ENCODE results near the gene TRO.

Gene TRO

DNA sequence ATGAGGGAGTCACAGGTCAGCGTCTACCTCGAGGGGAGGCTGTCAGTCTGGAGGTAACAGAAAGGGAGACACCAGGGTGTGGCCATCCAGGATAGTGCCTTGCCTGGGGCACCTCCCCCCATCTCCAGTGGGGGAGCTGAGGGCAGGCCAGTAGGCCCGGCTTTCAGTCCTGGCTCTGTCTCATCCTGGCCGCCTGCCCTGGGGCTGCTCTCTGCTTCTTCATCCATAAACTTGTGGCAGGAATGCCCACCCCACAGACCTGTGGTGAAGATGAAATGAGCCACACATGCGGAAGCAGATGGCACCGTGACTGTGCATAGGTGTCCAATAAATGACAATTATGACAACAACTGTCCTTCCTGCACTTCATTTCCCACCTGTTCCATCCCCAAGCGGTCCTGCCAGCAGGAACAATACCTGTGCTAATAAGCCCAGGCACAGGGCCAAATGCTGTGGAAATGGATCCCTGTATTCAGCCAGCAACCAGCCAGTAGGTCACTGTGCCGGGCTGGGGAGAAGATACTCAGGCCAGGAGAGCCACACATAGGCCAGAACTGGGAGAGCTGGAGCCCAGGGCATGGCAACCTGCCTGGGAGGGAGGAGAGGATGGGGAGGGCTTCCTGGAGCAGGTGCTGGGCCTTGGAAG, 30.2 kb downstream of the TRO start:
- intact Hi-C loops (cut with DNase I) = no loop called here
- DNase-seq = no peak

DNA sequence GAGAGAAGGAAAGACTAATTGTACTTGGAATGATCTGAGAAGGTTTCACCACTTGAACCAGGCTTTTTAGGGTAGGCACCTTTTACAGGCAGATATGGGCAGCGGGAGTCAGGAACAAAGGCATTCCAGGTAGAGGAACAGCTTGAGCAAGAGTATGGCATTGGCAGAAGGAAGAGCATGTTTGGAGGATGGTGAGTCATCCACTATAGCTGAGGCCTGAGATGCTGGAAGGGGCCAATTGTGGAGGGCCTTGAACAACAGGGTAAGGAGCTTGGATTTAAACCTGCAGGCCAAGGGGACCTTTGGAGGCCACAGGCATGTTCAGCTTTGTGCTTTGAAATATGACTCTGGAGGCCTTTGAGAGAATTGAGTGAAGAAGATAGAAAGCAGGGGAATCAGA, 41.1 kb downstream of the TRO start:
- no peak for DNase-seq
- intact Hi-C loops (cut with DNase I) = no loop called here

DNA sequence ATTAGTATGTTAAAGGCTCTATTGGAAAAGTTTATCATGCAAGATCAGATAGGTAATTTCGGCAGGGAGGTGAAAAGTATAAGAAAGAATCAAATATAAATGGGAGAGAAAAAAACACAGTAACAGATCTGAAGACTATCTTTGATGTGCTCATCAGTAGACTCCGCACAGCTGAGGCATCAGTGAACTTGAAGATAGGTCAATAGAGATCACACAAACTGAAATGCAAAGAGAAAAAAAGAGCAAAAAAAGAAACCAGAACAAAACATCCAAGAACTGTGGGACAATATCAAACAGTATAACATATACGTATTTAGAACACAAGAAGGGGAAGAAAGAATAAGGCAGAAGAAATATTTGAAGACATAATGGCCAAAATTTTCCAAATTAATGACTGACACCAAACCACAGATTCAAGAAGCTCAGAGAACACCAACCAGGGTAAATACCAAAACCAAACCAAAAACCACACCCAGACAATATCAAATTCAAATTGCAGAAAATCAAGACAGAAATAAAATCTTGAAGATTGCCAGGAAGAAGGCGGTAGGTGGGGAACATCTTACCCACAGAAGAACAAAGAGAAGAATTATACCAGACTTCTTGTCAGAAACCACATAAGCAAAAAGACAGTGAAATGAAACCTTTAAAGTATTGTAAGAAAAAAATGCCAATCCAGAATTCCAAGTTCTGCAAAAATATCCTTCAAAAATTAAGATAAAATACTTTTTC, 44.3 kb downstream of the TRO start:
- intact Hi-C loops (cut with DNase I) = no loop called here

GRCh38 chrX:54977387-54977786, 56.8 kb downstream of the TRO start:
- intact Hi-C loops (cut with DNase I) = no loop called here
- DNase-seq = no peak

More for the DNA sequence above, 44.3 kb downstream of the TRO start:
- no peak for DNase-seq

GRCh38 chrX:54978448-54978847, 57.8 kb downstream of the TRO start:
- intact Hi-C loops (cut with DNase I) = no loop called here
- no peak for DNase-seq

DNA sequence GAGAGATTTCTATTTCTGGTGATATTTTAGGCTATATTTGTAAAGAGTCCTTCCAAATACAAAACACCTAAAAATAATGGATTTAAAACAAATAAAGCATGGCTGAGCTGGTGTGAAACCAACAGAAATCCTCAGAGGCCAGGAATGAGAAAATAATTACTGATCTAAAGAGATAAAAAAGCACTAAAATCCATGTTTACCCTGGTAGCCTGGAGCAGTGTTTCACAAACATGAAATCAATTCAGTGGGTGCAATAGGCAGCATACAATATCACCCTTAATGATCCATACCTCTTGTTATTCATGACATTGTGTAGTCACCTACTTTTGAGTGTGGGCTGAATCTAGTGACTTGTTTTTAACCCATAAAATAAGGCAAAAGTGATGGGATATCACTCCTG, 58.8 kb downstream of the TRO start:
- intact Hi-C loops (cut with DNase I) = no loop called here

DNA sequence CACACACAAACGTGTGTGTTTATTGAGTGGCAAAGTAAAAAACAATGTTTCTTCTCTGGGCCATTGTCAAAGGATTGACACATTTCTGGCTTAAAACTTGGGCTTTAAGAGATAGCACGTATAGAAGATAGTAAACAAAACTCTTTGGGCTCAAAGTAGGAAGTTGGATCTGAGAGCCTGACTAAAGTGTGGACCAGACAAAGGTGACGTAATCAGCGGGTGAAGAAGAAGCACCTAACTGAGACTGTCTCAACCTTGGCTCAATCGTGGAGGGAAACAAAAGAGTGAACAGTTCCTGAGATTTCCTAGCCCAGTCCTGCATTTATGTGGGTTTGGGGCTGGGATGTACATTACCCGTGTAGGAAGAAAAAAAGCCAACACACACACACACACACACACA, 59.7 kb downstream of the TRO start:
- intact Hi-C loops (cut with DNase I) = no loop called here
- DNase-seq = no peak

More for the DNA sequence above, 58.8 kb downstream of the TRO start:
- DNase-seq = no peak
